ENCODE measurements around the gene RPL10A.

DNA sequence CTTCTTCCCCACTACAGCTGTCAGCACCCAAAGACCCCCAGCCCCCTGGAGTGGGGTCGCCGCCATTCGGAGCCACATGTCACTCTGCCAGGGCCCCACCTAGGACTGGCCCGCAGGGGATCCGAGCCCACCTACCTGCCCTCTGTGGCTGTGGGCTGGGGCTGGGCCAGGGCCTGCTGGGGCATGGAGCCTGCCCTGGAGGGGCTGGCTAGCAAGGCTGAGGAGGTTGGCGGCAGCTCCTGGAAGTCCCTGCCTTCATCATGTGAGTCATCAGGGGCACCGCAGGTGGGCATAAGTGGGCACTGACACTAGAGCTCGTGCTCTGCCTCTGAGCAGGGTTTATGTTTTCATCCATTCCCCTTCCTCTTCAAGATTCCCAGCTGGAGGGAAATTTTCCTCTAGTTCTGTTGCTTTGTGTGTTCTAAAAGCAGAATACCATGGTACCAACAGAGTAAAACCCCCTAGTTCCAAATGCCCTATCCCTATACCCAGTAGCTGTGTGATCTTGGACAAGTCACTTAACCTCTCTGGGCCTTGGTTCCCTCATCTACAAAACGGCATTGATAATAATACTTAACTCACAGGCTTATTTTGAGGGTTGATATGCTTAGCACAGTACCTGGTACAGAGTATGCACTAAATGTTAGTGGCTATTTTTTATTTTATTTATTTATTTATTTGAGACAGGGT is 24.7 kb upstream of the RPL10A start:
- TF ChIP-seq, protein P1, sequence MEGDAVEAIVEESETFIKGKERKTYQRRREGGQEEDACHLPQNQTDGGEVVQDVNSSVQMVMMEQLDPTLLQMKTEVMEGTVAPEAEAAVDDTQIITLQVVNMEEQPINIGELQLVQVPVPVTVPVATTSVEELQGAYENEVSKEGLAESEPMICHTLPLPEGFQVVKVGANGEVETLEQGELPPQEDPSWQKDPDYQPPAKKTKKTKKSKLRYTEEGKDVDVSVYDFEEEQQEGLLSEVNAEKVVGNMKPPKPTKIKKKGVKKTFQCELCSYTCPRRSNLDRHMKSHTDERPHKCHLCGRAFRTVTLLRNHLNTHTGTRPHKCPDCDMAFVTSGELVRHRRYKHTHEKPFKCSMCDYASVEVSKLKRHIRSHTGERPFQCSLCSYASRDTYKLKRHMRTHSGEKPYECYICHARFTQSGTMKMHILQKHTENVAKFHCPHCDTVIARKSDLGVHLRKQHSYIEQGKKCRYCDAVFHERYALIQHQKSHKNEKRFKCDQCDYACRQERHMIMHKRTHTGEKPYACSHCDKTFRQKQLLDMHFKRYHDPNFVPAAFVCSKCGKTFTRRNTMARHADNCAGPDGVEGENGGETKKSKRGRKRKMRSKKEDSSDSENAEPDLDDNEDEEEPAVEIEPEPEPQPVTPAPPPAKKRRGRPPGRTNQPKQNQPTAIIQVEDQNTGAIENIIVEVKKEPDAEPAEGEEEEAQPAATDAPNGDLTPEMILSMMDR (IDR thresholded peaks at IDR 0.05; ENCODE audit: borderline replicate concordance, extremely low read depth, low read length, poor library complexity, severe bottlenecking), result no peak
- TF ChIP-seq EZH2 (IDR thresholded peaks at IDR 0.05; ENCODE audit: borderline replicate concordance, low read depth, low read length, severe bottlenecking), result no peak
